AG09309 (cell line): ENCODE results near the gene MFAP2.
A peak's percentile ranks its signal among the peaks of the same experiment; 100 is the strongest.

Experiments used
- DNase-seq: peaks from one replicate; pipeline ENCODE4 v3.0.0-alpha.2; 2010; ENCODE audit warnings: low read depth
- H3K4me3 ChIP-seq: 2 replicates; pipeline ENCODE4 v1.5.1; 2011; ENCODE audit warnings: mild to moderate bottlenecking, low read depth, low read length, moderate library complexity; ENCODE audit not compliant: control insufficient read depth
- TF ChIP-seq, protein P1 (sequence below): IDR thresholded peaks from 2 replicates; pipeline ENCODE4 v1.5.1; 2011; ENCODE audit warnings: mild to moderate bottlenecking, low read depth, low read length, inconsistent platforms; ENCODE audit not compliant: insufficient read depth, control insufficient read depth; ENCODE audit errors: missing control alignments

Gene MFAP2

DNA sequence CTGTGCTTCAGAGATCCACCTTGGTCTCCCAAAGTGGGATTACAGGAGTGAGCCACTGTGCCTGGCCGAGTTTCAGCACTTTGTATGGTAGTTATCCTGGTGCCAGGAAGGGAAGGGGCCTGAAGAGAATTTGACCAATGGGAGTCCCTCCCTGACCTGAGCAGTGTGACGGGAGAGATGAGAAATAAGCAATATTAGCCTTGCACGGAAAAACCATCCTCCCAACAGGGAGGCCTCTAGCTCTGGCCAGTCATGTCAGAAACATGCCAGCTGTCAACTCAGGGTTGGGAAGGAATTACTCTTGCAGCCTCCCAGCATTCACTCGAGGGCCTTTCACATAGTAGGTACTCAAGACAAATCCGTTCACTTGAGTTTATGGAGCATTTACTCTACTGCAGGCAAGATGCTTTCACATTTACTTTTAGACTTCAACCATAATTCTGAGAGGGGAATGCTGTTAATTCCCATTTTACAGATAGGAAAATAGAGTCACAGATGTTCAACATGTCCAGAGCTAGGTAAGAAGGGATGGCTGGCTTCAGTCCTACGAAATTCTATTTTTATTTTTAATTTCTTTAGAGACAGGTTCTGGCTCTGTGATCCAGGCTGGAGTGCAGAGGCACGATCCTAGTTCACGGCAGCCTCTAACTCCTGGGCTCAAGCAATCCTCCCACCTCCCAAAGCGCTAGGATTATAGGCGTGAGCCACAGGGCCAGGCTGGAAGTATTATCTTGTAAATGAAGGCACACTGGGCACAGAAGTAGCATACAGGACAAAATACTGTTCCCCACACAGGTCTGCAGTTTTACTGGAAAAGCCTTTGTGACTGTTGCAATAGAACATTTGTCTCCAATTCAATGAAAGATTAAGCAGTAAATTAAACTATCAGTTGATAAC is 34.5 kb upstream of the MFAP2 start:
- TF ChIP-seq, protein P1, sequence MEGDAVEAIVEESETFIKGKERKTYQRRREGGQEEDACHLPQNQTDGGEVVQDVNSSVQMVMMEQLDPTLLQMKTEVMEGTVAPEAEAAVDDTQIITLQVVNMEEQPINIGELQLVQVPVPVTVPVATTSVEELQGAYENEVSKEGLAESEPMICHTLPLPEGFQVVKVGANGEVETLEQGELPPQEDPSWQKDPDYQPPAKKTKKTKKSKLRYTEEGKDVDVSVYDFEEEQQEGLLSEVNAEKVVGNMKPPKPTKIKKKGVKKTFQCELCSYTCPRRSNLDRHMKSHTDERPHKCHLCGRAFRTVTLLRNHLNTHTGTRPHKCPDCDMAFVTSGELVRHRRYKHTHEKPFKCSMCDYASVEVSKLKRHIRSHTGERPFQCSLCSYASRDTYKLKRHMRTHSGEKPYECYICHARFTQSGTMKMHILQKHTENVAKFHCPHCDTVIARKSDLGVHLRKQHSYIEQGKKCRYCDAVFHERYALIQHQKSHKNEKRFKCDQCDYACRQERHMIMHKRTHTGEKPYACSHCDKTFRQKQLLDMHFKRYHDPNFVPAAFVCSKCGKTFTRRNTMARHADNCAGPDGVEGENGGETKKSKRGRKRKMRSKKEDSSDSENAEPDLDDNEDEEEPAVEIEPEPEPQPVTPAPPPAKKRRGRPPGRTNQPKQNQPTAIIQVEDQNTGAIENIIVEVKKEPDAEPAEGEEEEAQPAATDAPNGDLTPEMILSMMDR: no peak
- H3K4me3 ChIP-seq: no peak overlapping the region
- DNase-seq: no peak

DNA sequence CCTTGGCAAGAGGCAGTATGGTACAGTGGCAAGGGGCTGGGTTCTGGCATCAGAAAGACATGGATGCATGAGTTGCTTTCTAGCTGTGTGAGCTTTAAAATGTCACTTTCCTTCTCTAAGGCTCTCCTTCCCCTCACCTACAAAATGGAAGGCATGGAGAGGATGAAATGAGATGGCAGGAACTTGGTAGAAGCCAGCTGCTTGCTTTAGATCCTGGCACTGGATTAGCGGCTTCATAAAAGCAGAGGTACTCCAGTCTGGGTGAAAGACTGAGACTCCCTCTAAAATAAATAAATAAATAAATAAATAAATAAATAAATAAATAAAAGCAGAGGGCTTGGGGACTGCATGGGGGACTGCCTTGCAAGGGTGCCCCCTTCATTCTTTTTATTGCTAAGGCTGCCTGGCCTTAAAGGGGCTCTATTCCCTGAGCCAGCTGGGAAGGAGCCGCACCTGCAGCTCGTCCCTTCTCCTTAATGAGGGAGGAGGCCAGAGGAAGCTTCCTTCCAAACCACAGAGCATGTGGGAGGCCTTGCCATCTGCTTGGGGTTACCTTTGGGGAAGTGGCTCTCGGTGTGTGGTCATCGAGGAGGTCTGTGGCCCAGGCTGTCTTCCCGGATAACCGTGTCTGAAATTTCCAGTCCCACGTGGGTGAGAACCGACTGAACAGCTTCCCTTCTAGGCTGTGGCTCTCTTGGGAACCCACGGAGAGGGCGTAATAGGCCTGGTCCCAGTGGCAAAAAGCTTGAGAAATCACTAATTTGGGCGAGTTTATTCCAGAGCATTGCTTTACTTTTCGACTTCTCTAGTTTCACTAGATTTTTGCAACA is 33.3 kb upstream of the MFAP2 start:
- no peak overlapping the region for H3K4me3 ChIP-seq
- TF ChIP-seq, protein P1: no peak
- no peak for DNase-seq

DNA sequence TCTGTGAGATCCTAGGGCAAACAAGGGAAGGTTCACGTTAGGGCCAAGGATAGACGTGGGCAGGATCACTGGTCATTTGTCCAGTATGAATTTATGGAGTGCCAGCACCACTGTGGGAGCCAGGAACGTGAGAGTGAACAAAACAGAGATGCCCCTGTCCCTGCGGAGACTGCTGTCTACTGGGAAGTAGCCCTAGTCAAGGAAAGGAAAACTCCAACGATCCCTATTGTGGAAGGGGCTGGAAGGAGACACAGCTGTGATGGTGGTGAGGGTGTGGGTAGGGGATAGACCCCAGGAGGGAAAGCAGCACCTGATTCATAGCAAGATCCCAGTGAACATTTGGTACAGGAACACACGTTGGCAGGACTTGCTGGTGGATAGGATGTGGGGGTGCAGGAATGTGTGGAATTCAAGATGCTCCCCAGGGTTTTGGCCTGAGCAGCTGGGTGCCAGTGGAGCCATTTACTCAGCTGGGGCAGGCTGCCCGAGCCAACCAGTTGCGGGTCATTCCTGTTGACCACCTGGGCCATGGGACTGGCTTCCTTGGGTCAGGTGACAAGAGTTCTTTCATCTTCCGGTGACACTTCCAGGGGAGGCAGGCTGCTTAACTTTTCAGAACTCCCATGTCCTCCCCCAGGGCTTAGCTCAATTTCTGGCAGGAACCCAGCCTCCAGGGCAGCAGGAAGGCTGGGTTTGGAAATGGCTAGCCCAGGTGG is 32.5 kb upstream of the MFAP2 start:
- H3K4me3 ChIP-seq: no peak overlapping the region
- TF ChIP-seq, protein P1: no peak
- no peak for DNase-seq

DNA sequence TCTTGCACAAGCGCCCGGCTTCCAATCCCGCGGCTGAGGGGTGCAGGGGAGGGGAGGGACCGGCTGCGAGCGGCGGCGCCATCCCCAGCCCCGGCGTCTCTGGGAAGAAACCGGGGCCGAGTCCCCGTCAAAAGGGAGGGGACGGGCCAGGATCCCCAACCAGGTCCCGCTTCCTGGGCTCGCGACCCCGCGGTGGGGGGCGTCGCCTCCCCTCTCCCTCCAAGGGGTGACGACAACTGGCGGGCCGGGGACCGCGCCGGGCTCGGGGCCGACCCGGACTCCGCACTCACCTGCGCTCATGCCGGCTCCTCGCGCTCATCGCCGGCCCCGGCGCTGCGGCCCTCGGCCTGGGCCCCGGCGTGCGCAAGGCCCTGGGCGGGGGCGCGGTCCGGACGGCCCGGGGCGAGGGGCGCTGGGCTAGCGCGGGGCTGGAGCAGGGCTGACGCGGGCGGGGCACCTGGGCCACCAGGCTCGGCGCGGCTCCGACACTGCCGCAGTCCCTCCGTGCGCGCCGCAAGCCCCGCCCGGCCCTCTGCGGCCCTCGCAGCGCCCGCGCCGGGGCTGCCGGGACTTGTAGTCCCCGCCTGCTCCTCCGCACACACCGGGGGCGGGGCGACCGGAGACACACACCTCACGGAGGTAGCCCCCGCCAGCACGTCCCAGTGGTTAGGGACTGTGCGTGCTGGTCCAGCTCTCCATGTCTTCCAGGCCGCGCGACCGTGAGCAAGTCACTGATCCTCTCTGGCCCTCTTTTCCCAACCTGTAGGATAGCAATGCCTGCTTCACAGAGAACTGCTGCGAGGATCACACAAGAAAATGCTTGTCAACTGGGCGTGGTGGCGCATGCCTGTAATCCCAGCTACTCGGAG is 31.3 kb upstream of the MFAP2 start, which contains the start of gene ATP13A2:
ATP13A2 (minus strand) TSS at position 490 of the 869 bp plus-strand sequence; CDS start at position 300, 190 bp downstream.
- peak within 1 kb of the TSS; percentile 80 for H3K4me3 ChIP-seq
- TF ChIP-seq, protein P1: no peak
- no peak for DNase-seq

DNA sequence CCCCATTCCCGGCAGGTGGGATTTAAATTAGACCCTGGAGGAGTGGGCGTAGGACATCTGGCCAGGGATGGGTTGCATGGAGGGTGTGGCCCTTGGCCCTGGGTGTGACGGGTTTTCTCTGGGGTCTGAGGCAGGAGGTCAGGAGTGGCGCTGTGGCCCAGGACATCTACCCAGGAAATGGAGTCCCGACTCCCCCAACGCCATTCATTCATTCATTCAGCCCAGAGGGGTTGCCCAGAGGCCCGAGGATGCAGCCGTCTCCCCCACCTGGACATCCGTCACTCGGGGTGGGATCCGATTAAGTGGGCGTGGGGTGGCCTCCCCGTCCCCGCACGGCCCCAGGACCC is 30.6 kb upstream of the MFAP2 start:
- H3K4me3 ChIP-seq: peak overlapping the region; percentile 80
- TF ChIP-seq, protein P1: no peak
- DNase-seq: no peak

DNA sequence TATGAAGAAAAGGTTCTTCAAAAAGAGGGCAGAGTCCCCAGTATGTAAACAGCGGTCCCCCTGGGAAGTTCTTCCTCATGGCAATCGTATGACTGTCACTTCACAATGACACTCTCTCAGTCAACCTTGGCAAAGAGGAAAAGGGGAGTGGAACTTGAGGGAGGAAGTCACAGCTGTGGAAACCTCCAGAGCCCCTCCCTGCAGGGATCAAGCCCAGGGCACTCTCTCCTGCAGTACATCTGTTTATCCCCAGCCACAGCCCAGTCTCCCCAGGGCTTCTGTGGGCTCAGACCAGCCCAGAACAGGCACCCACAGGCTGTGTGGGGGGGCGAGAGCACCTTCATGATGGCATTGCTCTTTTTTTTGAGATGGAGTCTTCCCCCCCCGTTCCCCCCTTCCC is 29.3 kb upstream of the MFAP2 start:
- no peak overlapping the region for H3K4me3 ChIP-seq
- no peak for DNase-seq
- TF ChIP-seq, protein P1: no peak
